Stimulated activated CD8-positive, alpha-beta memory T cell treated with anti-CD3 and anti-CD28 coated beads, Interleukin-12 subunit alpha, Interleukin-12 subunit beta, amount 100 ng/mL, for 24 hours (primary cell): Measurements from ENCODE around the gene ABCC4.

Experiments
- DNase-seq: peaks from one replicate; pipeline ENCODE4 v3.0.0-alpha.2; 2020; ENCODE audit errors: extremely low read depth

The ABCC4 gene

GRCh38 chr13:95258098-95258497 lies 43.2 kb downstream of the ABCC4 start:
- no peak for DNase-seq

GRCh38 chr13:95256091-95256490 lies 45.2 kb downstream of the ABCC4 start:
- DNase-seq: no peak

GRCh38 chr13:95255072-95255732 lies 46.0 kb downstream of the ABCC4 start:
- DNase-seq: no peak

GRCh38 chr13:95254339-95254738 lies 46.9 kb downstream of the ABCC4 start:
- no peak for DNase-seq

DNA sequence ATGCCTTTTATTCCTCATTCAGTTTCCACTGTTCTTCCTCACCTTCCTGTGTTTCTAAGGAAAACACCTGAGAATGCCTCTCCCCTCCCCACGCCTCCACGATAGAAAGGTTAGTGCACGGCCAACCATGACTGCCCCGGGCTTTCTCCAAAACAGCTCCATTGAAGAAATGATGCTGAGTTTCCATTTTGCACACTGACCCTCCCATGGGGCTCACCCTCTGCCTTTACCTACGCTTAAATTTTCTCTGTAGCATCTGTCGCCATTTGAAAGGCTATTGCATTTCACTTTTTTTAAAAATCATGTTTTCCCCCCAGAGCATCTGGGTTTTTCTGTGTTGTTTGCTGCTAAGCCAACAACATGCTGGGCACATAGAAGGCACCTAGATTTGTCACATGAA lies 48.2 kb downstream of the ABCC4 start:
- no peak for DNase-seq

DNA sequence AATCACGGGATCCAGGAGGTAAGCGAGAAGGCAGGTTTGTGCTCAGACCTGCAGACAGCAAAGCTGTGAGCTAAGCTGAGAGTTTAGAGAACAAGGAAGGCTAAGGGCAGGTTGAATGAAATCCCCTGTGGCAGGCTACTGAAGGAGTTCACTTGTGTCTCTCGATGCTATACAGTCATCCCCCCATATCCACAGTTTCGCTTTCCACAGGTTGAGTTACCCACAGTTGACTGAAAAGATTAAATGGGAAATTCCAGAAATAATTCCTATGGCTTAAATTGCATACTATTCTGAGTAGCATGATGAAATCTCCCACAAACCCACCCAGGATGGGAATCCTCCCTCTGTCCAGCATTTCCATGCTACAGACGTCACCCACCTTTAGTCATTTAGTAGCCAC lies 49.6 kb downstream of the ABCC4 start:
- DNase-seq: no peak

- no peak for DNase-seq
Measured at GRCh38 chr13:95250961-95251360, 50.3 kb downstream of the ABCC4 start.

- no peak for DNase-seq
Measured at GRCh38 chr13:95248953-95249352, 52.3 kb downstream of the ABCC4 start.

- DNase-seq: no peak
Measured at GRCh38 chr13:95247852-95248251, 53.4 kb downstream of the ABCC4 start.

DNA sequence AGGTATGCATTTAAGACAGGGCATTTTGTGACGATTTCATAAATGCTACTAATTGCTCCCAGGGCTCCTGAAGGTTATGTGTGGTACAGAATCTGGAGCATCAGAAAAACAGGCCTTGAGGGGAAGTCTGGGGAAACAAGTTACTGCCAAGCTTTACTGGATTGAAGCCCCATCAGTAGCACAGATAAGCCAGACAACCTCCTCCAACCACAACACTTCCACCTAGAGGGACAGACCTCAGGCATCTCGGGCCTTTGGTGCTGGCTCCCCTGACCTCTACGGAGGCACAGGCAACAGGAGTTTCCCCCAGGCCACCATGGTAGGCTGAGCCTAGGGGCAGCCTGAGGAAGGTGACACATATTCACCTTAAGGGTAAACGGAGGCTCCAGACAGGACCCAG lies 54.1 kb downstream of the ABCC4 start:
- no peak for DNase-seq

- no peak for DNase-seq
Measured at GRCh38 chr13:95246292-95247082, 54.8 kb downstream of the ABCC4 start.

- DNase-seq: no peak
Measured at GRCh38 chr13:95245071-95245470, 56.2 kb downstream of the ABCC4 start.

DNA sequence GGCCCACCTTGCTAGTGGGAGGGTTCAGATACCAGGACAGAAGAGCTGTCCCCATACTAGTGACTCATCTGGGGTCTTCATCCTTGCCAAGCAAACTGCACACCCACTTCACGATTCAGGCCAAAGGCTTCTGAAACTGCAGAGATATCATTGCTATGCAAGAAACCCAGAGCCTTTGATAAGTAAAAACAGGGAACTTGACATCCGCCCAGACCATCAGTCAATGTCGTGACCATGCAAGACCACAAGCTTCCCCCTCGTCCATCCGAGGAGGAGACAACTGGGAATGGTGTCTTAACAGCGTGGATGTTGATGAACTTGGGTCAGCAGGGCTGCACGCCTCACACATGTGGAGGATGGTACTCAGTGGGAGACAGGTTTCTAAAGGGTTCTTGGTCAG lies 58.0 kb downstream of the ABCC4 start:
- no peak for DNase-seq

DNA sequence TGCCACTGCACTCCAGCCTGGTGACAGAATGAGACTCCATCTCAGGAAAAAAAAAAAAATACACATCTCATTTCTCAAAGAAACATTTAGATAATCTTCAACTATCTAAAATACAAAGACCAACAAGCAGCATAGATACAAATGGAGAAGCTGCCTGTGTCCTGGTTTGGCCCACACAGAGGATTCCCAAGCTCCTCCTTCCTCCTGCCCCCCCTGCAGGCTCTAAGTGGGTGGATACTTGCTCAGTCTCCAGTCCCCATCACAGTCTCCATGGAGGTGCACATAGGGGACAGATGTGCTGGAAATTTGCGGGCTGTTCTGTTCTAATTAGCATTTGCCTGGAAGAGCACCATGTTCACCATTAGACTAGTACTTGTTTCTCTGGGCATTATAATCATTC lies 59.9 kb downstream of the ABCC4 start:
- no peak for DNase-seq

- DNase-seq: no peak
Measured at GRCh38 chr13:95239283-95239682, 62.0 kb downstream of the ABCC4 start.

- no peak for DNase-seq
Measured at GRCh38 chr13:95237310-95237870, 63.9 kb downstream of the ABCC4 start.

DNA sequence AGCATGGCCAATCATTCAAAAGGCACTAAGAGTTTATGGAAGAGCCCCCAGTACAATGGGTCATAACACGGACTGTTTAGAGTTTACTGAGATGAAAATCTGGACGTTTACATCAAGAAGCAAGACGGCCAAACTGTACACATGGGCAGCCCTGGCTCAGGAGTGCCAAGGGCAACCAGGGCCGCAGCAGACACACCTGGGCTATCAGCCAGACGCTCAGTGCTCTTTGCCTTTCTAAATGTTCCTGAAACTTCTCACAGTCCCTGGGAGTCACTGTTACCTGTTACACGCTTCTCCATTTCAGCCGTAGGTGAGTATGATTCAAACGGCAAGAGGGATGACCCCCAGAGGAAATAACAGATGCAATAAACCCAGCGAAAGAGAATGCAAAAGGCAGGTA lies 64.5 kb downstream of the ABCC4 start:
- DNase-seq: no peak

DNA sequence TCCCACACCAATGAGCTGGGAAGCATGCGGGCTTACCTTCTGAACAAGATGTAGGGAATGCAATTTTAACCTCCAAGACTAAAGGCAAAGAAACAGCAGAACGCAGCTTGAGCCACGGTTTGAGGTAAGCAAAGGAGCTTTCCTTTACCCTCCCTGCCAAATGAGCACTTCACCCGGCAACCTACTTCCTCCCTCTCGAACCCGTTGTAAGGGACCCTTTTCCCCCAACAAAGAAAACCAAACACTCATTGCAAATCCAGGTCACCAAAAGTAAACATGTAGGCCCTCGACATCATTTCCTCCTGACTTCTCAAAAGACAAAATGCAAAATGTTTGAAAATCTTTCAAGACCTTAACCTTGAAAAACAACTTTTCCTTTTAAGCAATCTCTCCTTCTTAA lies 65.3 kb downstream of the ABCC4 start:
- no peak for DNase-seq

DNA sequence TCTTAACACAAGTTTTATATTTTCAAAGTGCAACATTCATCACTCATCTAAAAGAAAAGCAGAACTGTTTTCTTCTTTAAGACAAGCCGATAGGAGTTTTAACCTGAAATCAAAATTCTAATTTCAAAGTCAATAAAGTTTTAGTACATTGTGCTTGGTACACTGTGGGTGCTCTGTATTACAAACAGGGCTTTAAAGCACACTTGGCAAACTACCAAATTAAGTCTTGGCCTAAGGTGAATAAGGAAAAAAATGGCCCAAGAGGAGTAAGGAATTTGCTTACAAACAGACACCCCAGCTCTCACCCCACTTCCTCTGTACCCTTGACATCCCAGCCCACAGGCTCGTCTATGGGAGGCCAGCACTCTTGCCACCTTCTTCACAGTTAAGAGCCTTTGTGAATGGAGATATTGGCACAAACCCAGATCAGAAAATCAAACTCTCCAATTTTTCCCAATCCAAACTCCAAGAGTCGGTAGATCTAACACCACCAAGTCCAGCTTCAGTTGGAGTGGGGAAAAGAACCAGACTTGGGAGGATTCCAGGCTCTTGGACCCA lies 66.0 kb downstream of the ABCC4 start:
- DNase-seq: no peak

GRCh38 chr13:95234242-95234641 lies 67.0 kb downstream of the ABCC4 start:
- no peak for DNase-seq

DNA sequence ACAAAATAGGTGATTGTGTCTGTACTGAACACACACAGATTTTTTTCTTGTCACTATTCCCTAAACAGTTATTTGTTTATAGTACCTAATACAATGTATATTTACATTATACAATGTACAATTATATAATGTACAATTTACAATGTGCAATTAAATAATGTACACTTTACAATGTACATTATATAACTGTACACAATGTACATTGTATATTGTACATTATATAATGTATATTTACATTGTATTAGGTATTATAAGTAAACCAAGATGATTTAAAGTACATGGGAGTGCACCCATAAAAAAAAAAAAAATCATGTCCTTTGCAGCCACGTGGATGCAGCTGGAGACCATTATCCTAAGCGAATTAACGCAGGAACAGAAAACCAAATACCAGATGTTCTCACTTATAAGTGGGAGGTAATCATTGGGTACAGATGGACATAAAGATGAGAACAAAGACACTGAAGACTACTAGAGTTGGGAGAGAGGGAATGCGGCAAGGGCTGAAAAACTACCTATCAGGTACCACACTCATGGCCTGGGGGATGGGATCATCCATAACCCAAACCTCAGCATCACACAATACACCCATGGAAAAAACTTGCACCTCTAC lies 68.1 kb downstream of the ABCC4 start:
- no peak for DNase-seq

DNA sequence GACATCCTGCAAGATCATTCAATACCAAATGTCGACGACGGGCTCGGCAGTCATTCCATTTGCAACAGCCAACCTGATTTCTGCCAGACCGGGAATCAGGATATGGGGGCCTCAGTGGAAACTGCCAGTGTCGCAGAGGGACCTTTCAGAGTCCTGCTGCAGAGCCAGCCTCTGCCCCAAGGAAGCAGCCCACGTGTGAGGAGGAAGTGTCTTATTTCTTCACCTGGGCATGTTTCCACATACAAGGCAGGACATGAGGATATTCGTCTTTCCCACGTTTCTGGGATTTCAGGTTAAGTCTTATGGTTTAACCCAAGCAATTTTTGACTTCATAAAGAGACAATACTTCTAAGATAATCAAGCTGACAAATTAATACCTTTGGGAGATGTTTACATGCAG lies 69.9 kb downstream of the ABCC4 start:
- no peak for DNase-seq

- no peak for DNase-seq
Measured at GRCh38 chr13:95229855-95230254, 71.4 kb downstream of the ABCC4 start.
